ENCODE measurements around the gene IYD. TPM values are rescaled to one million over a fixed set of nuclear protein-coding genes. Genes with fewer than 3 reads are reported as not detected.

IYD gene
- total RNA-seq, 1 experiment from 2014 or later = not detected

GRCh38 chr6:150391414-150391813 lies 22.6 kb downstream of the IYD start:
- Histone ChIP-seq H2AK5ac (ENCODE audit: insufficient read length, low read length) (no peak overlapping the region), H3K23me2 (ENCODE audit: insufficient read length, low read depth, low read length, poor library complexity, severe bottlenecking) (no peaks in the 10 kb centered on the region), H4K8ac (replicated peaks; ENCODE audit: insufficient read length, low read depth, low read length) (no peak overlapping the region), H2BK12ac (ENCODE audit: insufficient read length, low read depth, low read length) (no peak overlapping the region), H3K27ac (ENCODE audit: insufficient read length, low read depth, low read length) (no peak overlapping the region), H3K4me1 (ENCODE audit: insufficient read depth, low read length) (no peaks in the 10 kb centered on the region), H2BK5ac (ENCODE audit: insufficient read length, low read length) (no peak overlapping the region), H2AFZ (ENCODE audit: low read length) (no peak overlapping the region), H4K91ac (ENCODE audit: insufficient read length, low read depth, low read length) (no peak overlapping the region), H3K4me2 (ENCODE audit: insufficient read depth, insufficient read length, low read length) (no peak overlapping the region), H3K23ac (ENCODE audit: insufficient read length, low read depth, low read length) (no peak overlapping the region), H3K14ac (ENCODE audit: insufficient read depth, low read length) (no peak overlapping the region), H2BK20ac (ENCODE audit: low read depth, low read length, poor library complexity, severe bottlenecking) (no peak overlapping the region), H3K79me1 (ENCODE audit: insufficient read depth, low read depth, low read length, poor library complexity, severe bottlenecking) (no peaks in the 10 kb centered on the region), H3K9ac (ENCODE audit: extremely low read depth, insufficient read length, low read length) (no peak overlapping the region), H3K27me3 (ENCODE audit: insufficient read depth, low read length) (no peaks in the 10 kb centered on the region), H3K4ac (ENCODE audit: low read depth, low read length) (no peak overlapping the region), H3K9me3 (ENCODE audit: control insufficient read depth, low read depth, low read length) (no peaks in the 10 kb centered on the region), H3K18ac (ENCODE audit: insufficient read length, low read depth, low read length) (no peak overlapping the region), H4K20me1 (ENCODE audit: control insufficient read depth, insufficient read depth, insufficient read length) (no peaks in the 10 kb centered on the region), H3K79me2 (ENCODE audit: insufficient read depth, low read length) (no peaks in the 10 kb centered on the region), H2BK15ac (ENCODE audit: low read depth, low read length) (no peak overlapping the region), H2BK120ac (ENCODE audit: low read depth, low read length, poor library complexity, severe bottlenecking) (no peak overlapping the region), H3T11ph (ENCODE audit: low read length) (no peak overlapping the region), H3K56ac (ENCODE audit: insufficient read length, low read depth, low read length) (no peak overlapping the region), H4K5ac (ENCODE audit: insufficient read length, low read depth, low read length) (no peak overlapping the region)
- Mint-ChIP-seq H3K36me3 (ENCODE audit: insufficient read depth in 1 of 3, low read depth in 3 of 3) (no peaks in the 10 kb centered on the region), H3K4me3 (no peak overlapping the region), H3K27me3 (ENCODE audit: low read depth) (peaks cover 14% of the 10 kb centered on the region), H3K27ac (no peak overlapping the region), H3K9me3 (no peaks in the 10 kb centered on the region; a peak in 1 of 5 replicates), H3K4me1 (peaks cover 2% of the 10 kb centered on the region in 2 experiments; a peak in 2 of 4 replicates)
- no peak for TF ChIP-seq CTCF (conservative IDR thresholded peaks at IDR 0.05)
- no peak for DNase-seq
- WGBS (ENCODE audit: extremely low coverage, insufficient read length, low lambda C conversion rate) = no CpG with 5 or more reads among the region's 4 CpGs
